Epidermal melanocyte (primary cell): ENCODE data around the gene SOX12.
"Not testable (repeated sequence)": the region's sequence is repeated elsewhere in the genome, so short reads cannot be mapped to it uniquely, and the experiment has no call there.

Source experiments
- DNase-seq: peaks from one replicate; pipeline ENCODE4 v3.0.0; 2011; ENCODE audit warnings: low spot score; ENCODE audit not compliant: insufficient read length

SOX12 gene

GRCh38 chr20:328975-329695, 3.8 kb downstream of the SOX12 start:
- no peak for DNase-seq

GRCh38 chr20:329851-330232, 4.5 kb downstream of the SOX12 start:
- DNase-seq = no peak

GRCh38 chr20:330233-331149, 5.1 kb downstream of the SOX12 start:
- DNase-seq = peak; percentile 77

GRCh38 chr20:334578-334977, 9.2 kb downstream of the SOX12 start:
- DNase-seq = no peak

- not testable (repeated sequence) for DNase-seq
Measured at GRCh38 chr20:336040-336439, 10.7 kb downstream of the SOX12 start.

- DNase-seq = no peak
Measured at GRCh38 chr20:341682-342081, 16.3 kb downstream of the SOX12 start.

- DNase-seq = no peak
Measured at GRCh38 chr20:343107-343506, 17.8 kb downstream of the SOX12 start.

- DNase-seq = no peak
Measured at GRCh38 chr20:346033-346639, 20.8 kb downstream of the SOX12 start.

GRCh38 chr20:346640-347316, 21.4 kb downstream of the SOX12 start, which contains the start of gene NRSN2:
TSS of gene NRSN2 (plus strand) at chr20:347111. CDS start at chr20:349644, 2,533 bp downstream.
- DNase-seq = peak; percentile 73

- no peak for DNase-seq
Measured at GRCh38 chr20:347317-347639, 21.9 kb downstream of the SOX12 start.

- DNase-seq = peak; percentile 96
Measured at GRCh38 chr20:347640-348484, 22.5 kb downstream of the SOX12 start.

GRCh38 chr20:348972-349841, 23.9 kb downstream of the SOX12 start:
- DNase-seq = no peak

- DNase-seq = no peak
Measured at GRCh38 chr20:353166-353565, 27.8 kb downstream of the SOX12 start.

- peak; percentile 74 for DNase-seq
Measured at GRCh38 chr20:354298-354977, 29.1 kb downstream of the SOX12 start.

- DNase-seq = not testable (repeated sequence)
Measured at GRCh38 chr20:356154-356553, 30.8 kb downstream of the SOX12 start.

GRCh38 chr20:356745-357144, 31.4 kb downstream of the SOX12 start:
- no peak for DNase-seq

GRCh38 chr20:358891-359555, 33.7 kb downstream of the SOX12 start:
- no peak for DNase-seq

GRCh38 chr20:361561-361960, 36.2 kb downstream of the SOX12 start:
- no peak for DNase-seq
